HCT116 (cell line): Measurements from ENCODE around the gene FBXO11. TPM values are rescaled to one million over a fixed set of nuclear protein-coding genes. Genes with fewer than 3 reads are reported as not detected.

ENCODE experiments used
- ATAC-seq: fragments of 200-7000 bp; cut with Tn5 transposase; 2 replicates; pipeline ENCODE4 v1.9.1; 2020; ENCODE audit warnings: mild to moderate bottlenecking, moderate library complexity
- BruUV-seq: library from RNA; stranded (reverse); fragments of 400-500 nt; replicated peaks from 2 replicates; lab custom pipeline; 2021; lab: Mats Ljungman, UMichigan
- CTCF ChIA-PET: fragments of 300-600 bp; sonication (Branson Sonifier 250); formaldehyde crosslinking; loops from one replicate; lab custom pipeline; 2021; ENCODE audit warnings: antibody characterized with exemption; lab: Charles Lee
- POLR2A ChIA-PET: fragments of 300-600, 350-600 bp; sonication (Branson Sonifier 250); formaldehyde crosslinking; loops from one replicate; lab custom pipeline; 2021; ENCODE audit warnings: antibody characterized with exemption; lab: Charles Lee
- RAD21 ChIA-PET, 2 experiments: fragments of 300-600 bp; sonication (Branson Sonifier 250); formaldehyde crosslinking; loops; one replicate each; lab custom pipeline; 2023; ENCODE audit warnings: low total read pairs in 2 of 2; ENCODE audit not compliant: uncharacterized antibody in 2 of 2, unreplicated experiment in 2 of 2, low non-redundant PET in 1 of 2; lab: Charles Lee
- DNase-seq: peaks from one replicate; pipeline ENCODE4 v3.0.0-alpha.2; 2010; ENCODE audit warnings: low read depth, low spot score
- H2AFZ ChIP-seq: fragments of 200-600 bp; shearing (Covaris generic), sonication (generic); 2 replicates; pipeline ENCODE4 v1.6.1; 2017; ENCODE audit warnings: low read depth, mixed run types, mixed read lengths, antibody characterized with exemption, low read length; ENCODE audit not compliant: poor library complexity, severe bottlenecking
- H3K27ac ChIP-seq: 2 replicates; pipeline ENCODE4 v1.5.1; 2012; ENCODE audit warnings: low read depth, low read length
- H3K27me3 ChIP-seq: fragments of 200-600 bp; sonication (generic); 2 replicates; pipeline ENCODE4 v1.6.1; 2016; ENCODE audit warnings: mixed run types, low read length, mixed read lengths; ENCODE audit not compliant: insufficient read depth
- H3K36me3 ChIP-seq, 2 experiments: fragments of 200-500 bp in 1 of 2; fragments of 200-600 bp in 1 of 2; sonication (Bioruptor generic) in 1 of 2; sonication (generic) in 1 of 2; 2 replicates each; pipeline versions ENCODE4 v1.5.1 to v1.6.1; 2014 to 2016; ENCODE audit warnings: low read length in 2 of 2, inconsistent platforms in 1 of 2, mixed read lengths in 1 of 2, mixed run types in 1 of 2; ENCODE audit not compliant: insufficient read depth in 2 of 2, control insufficient read depth in 1 of 2
- H3K4me1 ChIP-seq, 2 experiments: fragments of 200-600 bp in 1 of 2; sonication (generic) in 1 of 2; 2 replicates each; pipeline versions ENCODE4 v1.5.1 to v1.6.1; 2012 to 2017; ENCODE audit warnings: low read length in 2 of 2, inconsistent platforms in 1 of 2, mild to moderate bottlenecking in 1 of 2, mixed read lengths in 1 of 2, mixed run types in 1 of 2, moderate library complexity in 1 of 2; ENCODE audit not compliant: insufficient read depth in 2 of 2, control insufficient read depth in 1 of 2
- H3K4me2 ChIP-seq: fragments of 200-600 bp; sonication (generic); 2 replicates; pipeline ENCODE4 v1.6.1; 2017; ENCODE audit warnings: mixed run types, low read length, mixed read lengths
- H3K4me3 ChIP-seq, 2 experiments: fragments of 200-600 bp in 1 of 2; sonication (generic) in 1 of 2; replicated peaks in 1 of 2; 2 replicates each; pipeline ENCODE4 v1.5.1; 2011 to 2016; ENCODE audit warnings: low read length in 2 of 2, control low read depth in 1 of 2, low read depth in 1 of 2, mild to moderate bottlenecking in 1 of 2, mixed read lengths in 1 of 2, mixed run types in 1 of 2
- H3K79me2 ChIP-seq: fragments of 200-600 bp; sonication (generic); 2 replicates; pipeline ENCODE4 v1.6.1; 2017; ENCODE audit warnings: mild to moderate bottlenecking, mixed run types, low read length, moderate library complexity, mixed read lengths; ENCODE audit not compliant: insufficient read depth
- H3K9ac ChIP-seq: fragments of 200-600 bp; sonication (generic); 2 replicates; pipeline ENCODE4 v1.6.1; 2016; ENCODE audit warnings: low read length, mixed read lengths
- H3K9me2 ChIP-seq: fragments of 200-600 bp; sonication (generic), shearing (Covaris generic); 2 replicates; pipeline ENCODE4 v1.6.1; 2017; ENCODE audit warnings: mixed run types, mild to moderate bottlenecking, moderate library complexity; ENCODE audit not compliant: insufficient read depth
- H3K9me3 ChIP-seq, 2 experiments: fragments of 200-500 bp in 1 of 2; fragments of 200-600 bp in 1 of 2; sonication (Bioruptor generic) in 1 of 2; sonication (generic) in 1 of 2; 2 replicates each; pipeline ENCODE4 v1.6.1; 2014 to 2017; ENCODE audit warnings: low read length in 2 of 2, mixed read lengths in 2 of 2, inconsistent platforms in 1 of 2, low read depth in 1 of 2, mild to moderate bottlenecking in 1 of 2, mixed run types in 1 of 2, moderate library complexity in 1 of 2; ENCODE audit not compliant: control insufficient read depth in 1 of 2, insufficient read depth in 1 of 2
- H4K20me1 ChIP-seq: fragments of 200-600 bp; sonication (generic), shearing (Covaris generic); 2 replicates; pipeline ENCODE4 v1.6.1; 2017; ENCODE audit warnings: mixed run types, mild to moderate bottlenecking, moderate library complexity; ENCODE audit not compliant: insufficient read depth
- ATF3 ChIP-seq: IDR thresholded peaks from 2 replicates; pipeline ENCODE4 v1.6.1; 2012
- CTCF ChIP-seq, 3 experiments: fragments of 200-600 bp in 1 of 3; sonication (generic) in 1 of 3; IDR thresholded peaks in 2 of 3; conservative IDR thresholded peaks in 1 of 3; 2 replicates each; pipeline ENCODE4 v1.5.1; 2012 to 2017; ENCODE audit warnings: low read depth in 2 of 3, low read length in 2 of 3, antibody characterized with exemption in 1 of 3, borderline replicate concordance in 1 of 3, control low read depth in 1 of 3, mild to moderate bottlenecking in 1 of 3, mixed read lengths in 1 of 3, mixed run types in 1 of 3, moderate library complexity in 1 of 3; ENCODE audit not compliant: insufficient read depth in 1 of 3
- EZH2 ChIP-seq: fragments of 200-600 bp; sonication (generic); IDR thresholded peaks from 2 replicates; pipeline ENCODE4 v1.6.1; 2017; ENCODE audit warnings: antibody characterized with exemption, mixed run types
- EZH2phosphoT487 ChIP-seq: fragments of 200-600 bp; IDR thresholded peaks from 2 replicates; pipeline ENCODE4 v1.6.1; 2018; ENCODE audit warnings: antibody characterized with exemption, borderline replicate concordance
- FOSL1 ChIP-seq: IDR thresholded peaks from 2 replicates; pipeline ENCODE4 v1.6.1; 2012; ENCODE audit warnings: low read depth
- MAX ChIP-seq: IDR thresholded peaks from 2 replicates; pipeline ENCODE4 v1.6.1; 2012
- POLR2A ChIP-seq: IDR thresholded peaks from 2 replicates; pipeline ENCODE4 v1.7.0; 2011; ENCODE audit warnings: borderline replicate concordance; ENCODE audit not compliant: insufficient read depth, insufficient read length; ENCODE audit errors: extremely low read depth
- POLR2AphosphoS5 ChIP-seq: IDR thresholded peaks from 2 replicates; pipeline ENCODE4 v1.6.1; 2011; ENCODE audit warnings: mild to moderate bottlenecking, low read depth, low read length, moderate library complexity
- RAD21 ChIP-seq: IDR thresholded peaks from 2 replicates; pipeline ENCODE4 v1.6.1; 2012; ENCODE audit warnings: low read depth, mild to moderate bottlenecking
- REST ChIP-seq: IDR thresholded peaks from 2 replicates; pipeline ENCODE4 v1.6.1; 2012; ENCODE audit warnings: low read depth
- SIN3A ChIP-seq: IDR thresholded peaks from 2 replicates; pipeline ENCODE4 v1.6.1; 2012; ENCODE audit warnings: low read depth
- SP1 ChIP-seq: IDR thresholded peaks from 2 replicates; pipeline ENCODE4 v1.6.1; 2012; ENCODE audit warnings: low read depth
- SRF ChIP-seq: IDR thresholded peaks from 2 replicates; pipeline ENCODE4 v1.6.1; 2012; ENCODE audit warnings: low read depth
- TCF7L2 ChIP-seq: IDR thresholded peaks from 2 replicates; pipeline ENCODE4 v1.7.0; 2011; ENCODE audit warnings: borderline replicate concordance, inconsistent platforms; ENCODE audit not compliant: insufficient read depth, insufficient read length; ENCODE audit errors: extremely low read depth
- YY1 ChIP-seq: IDR thresholded peaks from 2 replicates; pipeline ENCODE4 v1.6.1; 2011; ENCODE audit warnings: low read length, low read depth, moderate library complexity, mild to moderate bottlenecking; ENCODE audit not compliant: insufficient replicate concordance; ENCODE audit errors: extremely low read depth
- ZBTB33 ChIP-seq: IDR thresholded peaks from 2 replicates; pipeline ENCODE4 v1.6.1; 2011; ENCODE audit warnings: mild to moderate bottlenecking, low read length, moderate library complexity; ENCODE audit not compliant: insufficient replicate concordance; ENCODE audit errors: extremely low read depth
- ZFX ChIP-seq: fragments of 450-650 bp; IDR thresholded peaks from 2 replicates; pipeline ENCODE4 v1.6.1; 2017
- ZNF274 ChIP-seq: fragments of 200-500 bp; sonication (Bioruptor generic); IDR thresholded peaks from 2 replicates; pipeline ENCODE4 v1.6.1; 2014; ENCODE audit warnings: mild to moderate bottlenecking, low read depth, low read length, inconsistent platforms
- intact Hi-C: fragments of 100-400 bp; cut with micrococcal nuclease; formaldehyde crosslinking; loops from 2 replicates; pipeline ENCODE4 v1.10.0; 2022
- total RNA-seq: library from RNA; stranded (reverse); gene quantifications from one replicate; pipeline ENCODE4 v1.2.1, GENCODE V29; 2021; ENCODE audit not compliant: unreplicated experiment

Gene FBXO11
- total RNA-seq, 1 experiment from 2014 or later: 60.2 TPM

- Histone ChIP-seq H3K4me1 (peaks cover 4 to 13% of the 10 kb centered on the region in 2 experiments), H3K79me2 (peaks cover 99% of the 10 kb centered on the region), H3K36me3 (no peaks in the 10 kb centered on the region), H3K27me3 (no peaks in the 10 kb centered on the region), H3K9me3 (no peaks in the 10 kb centered on the region), H3K4me3 (no peak overlapping the region), H2AFZ (no peak overlapping the region), H4K20me1 (peaks cover 6% of the 10 kb centered on the region; the same call in 1 of the 2 replicates), H3K9me2 (no peaks in the 10 kb centered on the region), H3K9ac (no peak overlapping the region), H3K27ac (no peak overlapping the region), H3K4me2 (no peak overlapping the region)
- DNase-seq: no peak
- ATAC-seq: no peak
- ChIA-PET RAD21 (no interaction called here), CTCF (no interaction called here), POLR2A (interaction anchor here (0.7 kb wide), 1 partner anchor 36 kb away, joined by 3 read pairs; no protein-coding TSS in a partner anchor)
- BruUV-seq: no TSS peak
- intact Hi-C loops: no loop called here
- no peak for TF ChIP-seq ATF3
- no peak for TF ChIP-seq MAX
- TF ChIP-seq REST: no peak
- no peak for TF ChIP-seq SP1
- no peak for TF ChIP-seq SRF
- no peak for TF ChIP-seq CTCF (IDR thresholded peaks at IDR 0.05 in 2 of 3, conservative IDR thresholded peaks at IDR 0.05 in 1 of 3; ENCODE audit: borderline replicate concordance in 1 of 3, insufficient read depth in 1 of 3, low read depth in 2 of 3, low read length in 2 of 3)
- TF ChIP-seq ZNF274: no peak
- TF ChIP-seq EZH2: no peak
- no peak for TF ChIP-seq POLR2A
- no peak for TF ChIP-seq ZFX
- TF ChIP-seq FOSL1: no peak
- TF ChIP-seq SIN3A: no peak
- no peak for TF ChIP-seq ZBTB33
- no peak for TF ChIP-seq POLR2AphosphoS5
- no peak for TF ChIP-seq YY1
- TF ChIP-seq EZH2phosphoT487: no peak
- no peak for TF ChIP-seq RAD21
- no peak for TF ChIP-seq TCF7L2
Measured at GRCh38 chr2:47899915-47900816, 6.1 kb downstream of the FBXO11 start.
